Kidney glomerular epithelial cell (primary cell): ENCODE results near the gene NRXN3.
A peak's percentile ranks its signal among the peaks of the same experiment; 100 is the strongest.

ENCODE experiments used
- DNase-seq: peaks from one replicate; lab custom pipeline; 2025; lab: John Stamatoyannopoulos, UW

Gene NRXN3

GRCh38 chr14:79476552-79476951, 1306.4 kb downstream of the NRXN3 start:
- DNase-seq: no peak

- DNase-seq: no peak
Observed at GRCh38 chr14:79480212-79480611, 1310.0 kb downstream of the NRXN3 start.

- DNase-seq: no peak
Observed at GRCh38 chr14:79482825-79483224, 1312.7 kb downstream of the NRXN3 start.

- peak; percentile 21 for DNase-seq
Observed at GRCh38 chr14:79483477-79484388, 1313.6 kb downstream of the NRXN3 start.

GRCh38 chr14:79487632-79488031, 1317.5 kb downstream of the NRXN3 start:
- DNase-seq: no peak

GRCh38 chr14:79491161-79491560, 1321.0 kb downstream of the NRXN3 start:
- DNase-seq: no peak

GRCh38 chr14:79493081-79493645, 1323.0 kb downstream of the NRXN3 start:
- DNase-seq: no peak

GRCh38 chr14:79496701-79497100, 1326.5 kb downstream of the NRXN3 start:
- DNase-seq: no peak

GRCh38 chr14:79500489-79500888, 1330.3 kb downstream of the NRXN3 start:
- no peak for DNase-seq

- DNase-seq: no peak
Observed at GRCh38 chr14:79502136-79502750, 1332.1 kb downstream of the NRXN3 start.

- no peak for DNase-seq
Observed at GRCh38 chr14:79502751-79503148, 1332.6 kb downstream of the NRXN3 start.

GRCh38 chr14:79510659-79511058, 1340.5 kb downstream of the NRXN3 start:
- peak; percentile 34 for DNase-seq

GRCh38 chr14:79511146-79511545, 1341.0 kb downstream of the NRXN3 start:
- no peak for DNase-seq

GRCh38 chr14:79513446-79513845, 1343.3 kb downstream of the NRXN3 start:
- no peak for DNase-seq

- DNase-seq: peak; percentile 99
Observed at GRCh38 chr14:79514700-79515099, 1344.5 kb downstream of the NRXN3 start.

- DNase-seq: peak; percentile 80
Observed at GRCh38 chr14:79515158-79515557, 1345.0 kb downstream of the NRXN3 start.

- no peak for DNase-seq
Observed at GRCh38 chr14:79516009-79516408, 1345.8 kb downstream of the NRXN3 start.

GRCh38 chr14:79525416-79525815, 1355.2 kb downstream of the NRXN3 start:
- DNase-seq: no peak

GRCh38 chr14:79528828-79529416, 1358.7 kb downstream of the NRXN3 start:
- no peak for DNase-seq

- DNase-seq: no peak
Observed at GRCh38 chr14:79530555-79530954, 1360.4 kb downstream of the NRXN3 start.

- DNase-seq: no peak
Observed at GRCh38 chr14:79534703-79535353, 1364.7 kb downstream of the NRXN3 start.

GRCh38 chr14:79540394-79540793, 1370.2 kb downstream of the NRXN3 start:
- DNase-seq: no peak
